ENCODE data around the gene TRIM2. TPM values are rescaled to one million over a fixed set of nuclear protein-coding genes. Genes with fewer than 3 reads are reported as not detected.

The TRIM2 gene
- total and polyA plus RNA-seq, 2 of the 8 experiments (the other 6 are each of a cell fraction or from before 2014, with no cell fraction given): 34.0 to 59.8 TPM

GRCh38 chr4:153207567-153207966, 3.3 kb downstream of the TRIM2 start:
- whole genome bisulfite sequencing, 2 experiments (ENCODE audit: extremely low coverage in 1 of 2, insufficient coverage in 1 of 2, insufficient read length in 1 of 2, insufficient replicate concordance in 2 of 2, low coverage in 1 of 2, low lambda C conversion rate in 2 of 2, missing lambda C conversion rate in 1 of 2): 58% methylated on average over 7 of the region's 7 CpGs; no CpG with 5 or more reads in 1 of the 2 experiments
- Histone ChIP-seq H2BK20ac (ENCODE audit: low read length) (peak overlapping the region; percentile 88; the same call in 1 of the 2 replicates), H3K9ac (replicated peaks in 1 of 4; ENCODE audit: extremely low read depth in 1 of 4, low read depth in 3 of 4, low read length in 3 of 4) (no peak overlapping the region), H4K20me1 (replicated peaks in 1 of 2; ENCODE audit: control insufficient read depth in 1 of 2, insufficient read depth in 2 of 2, low read length in 2 of 2) (no peaks in the 10 kb centered on the region), H4K5ac (ENCODE audit: insufficient read length, low read depth, low read length) (no peak overlapping the region), H2BK15ac (ENCODE audit: low read length) (no peak overlapping the region), H3K18ac (ENCODE audit: extremely low read depth, low read length) (no peak overlapping the region), H3K79me2 (ENCODE audit: control insufficient read depth in 1 of 2, insufficient read depth in 2 of 2, low read length in 2 of 2) (peaks cover 0 to 4% of the 10 kb centered on the region in 2 experiments; a peak in 2 of 4 replicates), H2AFZ (ENCODE audit: low read length) (no peak overlapping the region), H2BK12ac (ENCODE audit: low read depth, low read length) (peak overlapping the region; percentile 92; the same call in 1 of the 2 replicates), H3K36me3 (ENCODE audit: control insufficient read depth in 2 of 4, insufficient read depth in 4 of 4, low read length in 3 of 4) (no peaks in the 10 kb centered on the region; a peak in 1 of 8 replicates), H3K56ac (replicated peaks; ENCODE audit: insufficient read length, low read depth, low read length) (no peak overlapping the region), H3K4me2 (ENCODE audit: insufficient read depth in 1 of 2, low read depth in 2 of 2, low read length in 2 of 2) (peak overlapping the region; percentile 91 to 95; a peak in 3 of 4 replicates), H2BK5ac (ENCODE audit: low read depth, low read length) (no peak overlapping the region), H4K8ac (ENCODE audit: extremely low read depth, insufficient read depth, low read length) (no peak overlapping the region), H3K27ac (ENCODE audit: low read depth, low read length) (no peak overlapping the region), H3K14ac (ENCODE audit: insufficient read length) (no peak overlapping the region), H2AK5ac (ENCODE audit: low read depth, low read length) (0 out of 2 replicates have a peak overlapping the region, but pooled peaks have one; percentile 43), H3K79me1 (ENCODE audit: low read depth, low read length) (peaks cover 2% of the 10 kb centered on the region), H3K23ac (ENCODE audit: insufficient read length) (no peak overlapping the region), H2BK120ac (replicated peaks; ENCODE audit: low read depth, low read length) (no peak overlapping the region), H3K9me3 (ENCODE audit: insufficient read depth in 2 of 2, low read depth in 1 of 2, low read length in 1 of 2) (no peaks in the 10 kb centered on the region), H3K4me3 (ENCODE audit: extremely low read depth in 1 of 4, insufficient read depth in 2 of 4, low read depth in 3 of 4, low read length in 4 of 4) (peak overlapping the region in 1 of 4 experiments; percentile 58; a peak in 2 of 8 replicates), H4K91ac (replicated peaks; ENCODE audit: insufficient read length, low read length) (no peak overlapping the region), H3K4ac (replicated peaks; ENCODE audit: insufficient read length, low read depth, low read length) (no peak overlapping the region), H3K27me3 (replicated peaks in 1 of 4; ENCODE audit: control insufficient read depth in 3 of 4, extremely low read depth in 1 of 4, insufficient read depth in 3 of 4, low read length in 3 of 4) (no peaks in the 10 kb centered on the region; a peak in 1 of 7 replicates), H3K23me2 (ENCODE audit: low read depth, low read length) (peaks cover 11% of the 10 kb centered on the region), H3K4me1 (replicated peaks in 1 of 4; ENCODE audit: control insufficient read depth in 3 of 4, insufficient read depth in 4 of 4, low read length in 3 of 4) (peaks cover 9 to 35% (median 24%) of the 10 kb centered on the region in 4 experiments)
- POLR2A ChIA-PET (ENCODE audit: partially characterized antibody): interaction anchor here (0.7 to 2.3 kb wide), 4 partner anchors 41 to 97 kb away, joined by 3 to 9 read pairs (median 4); no protein-coding TSS in a partner anchor
- DNase-seq (ENCODE audit: low read depth in 1 of 2, low spot score in 2 of 2): no peak
- CTCF ChIA-PET (ENCODE audit: partially characterized antibody): interaction anchor here (0.8 to 4.8 kb wide), 18 partner anchors 14 to 530 kb away, joined by 3 to 25 read pairs (median 4); no protein-coding TSS in a partner anchor
- TF ChIP-seq, protein P1, sequence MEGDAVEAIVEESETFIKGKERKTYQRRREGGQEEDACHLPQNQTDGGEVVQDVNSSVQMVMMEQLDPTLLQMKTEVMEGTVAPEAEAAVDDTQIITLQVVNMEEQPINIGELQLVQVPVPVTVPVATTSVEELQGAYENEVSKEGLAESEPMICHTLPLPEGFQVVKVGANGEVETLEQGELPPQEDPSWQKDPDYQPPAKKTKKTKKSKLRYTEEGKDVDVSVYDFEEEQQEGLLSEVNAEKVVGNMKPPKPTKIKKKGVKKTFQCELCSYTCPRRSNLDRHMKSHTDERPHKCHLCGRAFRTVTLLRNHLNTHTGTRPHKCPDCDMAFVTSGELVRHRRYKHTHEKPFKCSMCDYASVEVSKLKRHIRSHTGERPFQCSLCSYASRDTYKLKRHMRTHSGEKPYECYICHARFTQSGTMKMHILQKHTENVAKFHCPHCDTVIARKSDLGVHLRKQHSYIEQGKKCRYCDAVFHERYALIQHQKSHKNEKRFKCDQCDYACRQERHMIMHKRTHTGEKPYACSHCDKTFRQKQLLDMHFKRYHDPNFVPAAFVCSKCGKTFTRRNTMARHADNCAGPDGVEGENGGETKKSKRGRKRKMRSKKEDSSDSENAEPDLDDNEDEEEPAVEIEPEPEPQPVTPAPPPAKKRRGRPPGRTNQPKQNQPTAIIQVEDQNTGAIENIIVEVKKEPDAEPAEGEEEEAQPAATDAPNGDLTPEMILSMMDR (IDR thresholded peaks at IDR 0.05; ENCODE audit: control extremely low read depth in 1 of 3, insufficient read depth in 1 of 3, low read depth in 1 of 3, low read length in 3 of 3): peak; percentile 46 to 62 (median 59)
- TF ChIP-seq RAD21 (IDR thresholded peaks at IDR 0.05 in 1 of 2, conservative IDR thresholded peaks at IDR 0.05 in 1 of 2; ENCODE audit: low read depth in 2 of 2, low read length in 2 of 2): peak; percentile 52 to 55
- no peak for TF ChIP-seq EZH2 (IDR thresholded peaks at IDR 0.05; ENCODE audit: low read depth, low read length, severe bottlenecking)
- TF ChIP-seq NANOG (IDR thresholded peaks at IDR 0.05; ENCODE audit: insufficient read depth, low read depth, low read length, poor library complexity, severe bottlenecking): no peak
- TF ChIP-seq CTBP2 (IDR thresholded peaks at IDR 0.05; ENCODE audit: borderline replicate concordance, insufficient read depth, insufficient read length, low read length): no peak
- TF ChIP-seq JUN (IDR thresholded peaks at IDR 0.05; ENCODE audit: low read depth, low read length): no peak
- TF ChIP-seq ASH2L (IDR thresholded peaks at IDR 0.05; ENCODE audit: low read length): peak; percentile 2
- no peak for TF ChIP-seq EGR1 (IDR thresholded peaks at IDR 0.05; ENCODE audit: borderline replicate concordance, low read depth, low read length)
- peak; percentile 87 for FAIRE-seq
